SH-SY5Y (cell line): ENCODE measurements around the gene PTBP1.

ENCODE experiments used
- GATA2 ChIP-seq: IDR thresholded peaks from 2 replicates; pipeline ENCODE4 v1.6.1; 2011; ENCODE audit warnings: mild to moderate bottlenecking, low read depth, low read length
- GATA3 ChIP-seq: IDR thresholded peaks from 2 replicates; pipeline ENCODE4 v1.6.1; 2011; ENCODE audit warnings: low read depth, mild to moderate bottlenecking, low read length, moderate library complexity

- TF ChIP-seq GATA3, result no peak
- no peak for TF ChIP-seq GATA2
These were observed 32.0 kb downstream of the PTBP1 start for GRCh38 chr19:829129-829758.
